ENCODE results near the gene ZFP62. TPM values are rescaled to one million over a fixed set of nuclear protein-coding genes. Genes with fewer than 3 reads are reported as not detected.

ZFP62 gene
- total and polyA plus RNA-seq, 2 of the 8 experiments (the other 6 are each of a cell fraction or from before 2014, with no cell fraction given) = 9.3 to 38.5 TPM

- no peak overlapping the region for H3K27ac ChIP-seq (ENCODE audit: low read depth, low read length)
- H3K27me3 ChIP-seq (replicated peaks in 1 of 4; ENCODE audit: control insufficient read depth in 3 of 4, extremely low read depth in 1 of 4, insufficient read depth in 3 of 4, low read length in 3 of 4) = no peaks in the 10 kb centered on the region
- H3K4me2 ChIP-seq (ENCODE audit: insufficient read depth in 1 of 2, low read depth in 2 of 2, low read length in 2 of 2) = no peak overlapping the region
- no peaks in the 10 kb centered on the region for H3K79me1 ChIP-seq (ENCODE audit: low read depth, low read length)
- no peak for FAIRE-seq
- no peaks in the 10 kb centered on the region for H3K79me2 ChIP-seq (ENCODE audit: control insufficient read depth in 1 of 2, insufficient read depth in 2 of 2, low read length in 2 of 2)
- no peak overlapping the region for H2BK12ac ChIP-seq (ENCODE audit: low read depth, low read length)
- H2AK5ac ChIP-seq (ENCODE audit: low read depth, low read length) = no peak overlapping the region
- H3K23ac ChIP-seq (ENCODE audit: insufficient read length) = no peak overlapping the region
- H2BK120ac ChIP-seq (replicated peaks; ENCODE audit: low read depth, low read length) = no peak overlapping the region
- H3K18ac ChIP-seq (ENCODE audit: extremely low read depth, low read length) = no peak overlapping the region
- H4K91ac ChIP-seq (replicated peaks; ENCODE audit: insufficient read length, low read length) = no peak overlapping the region
- no peak overlapping the region for H2BK5ac ChIP-seq (ENCODE audit: low read depth, low read length)
- no peak overlapping the region for H2AFZ ChIP-seq (ENCODE audit: low read length)
- no peak for TF ChIP-seq ZNF274 (IDR thresholded peaks at IDR 0.05; ENCODE audit: borderline replicate concordance, extremely low read depth, low read length)
- TF ChIP-seq SP4 (IDR thresholded peaks at IDR 0.05; ENCODE audit: low read length) = no peak
- no peak for TF ChIP-seq TAF1 (IDR thresholded peaks at IDR 0.05; ENCODE audit: low read depth, low read length)
- ChIA-PET POLR2A (ENCODE audit: partially characterized antibody) (no interaction called here), CTCF (ENCODE audit: partially characterized antibody) (interaction anchor here (1.0 to 4.2 kb wide), 3 partner anchors 207 to 241 kb away, joined by 3 to 15 read pairs (median 3); no protein-coding TSS in a partner anchor)
- no peak overlapping the region for H3K56ac ChIP-seq (replicated peaks; ENCODE audit: insufficient read length, low read depth, low read length)
- peaks cover 0 to 8% (median 0%) of the 10 kb centered on the region in 4 experiments; a peak in 2 of 7 replicates for H3K4me1 ChIP-seq (replicated peaks in 1 of 4; ENCODE audit: control insufficient read depth in 3 of 4, insufficient read depth in 4 of 4, low read length in 3 of 4)
- no peak overlapping the region for H3K4ac ChIP-seq (replicated peaks; ENCODE audit: insufficient read length, low read depth, low read length)
- H4K20me1 ChIP-seq (replicated peaks in 1 of 2; ENCODE audit: control insufficient read depth in 1 of 2, insufficient read depth in 2 of 2, low read length in 2 of 2) = no peaks in the 10 kb centered on the region
- no peak overlapping the region for H4K5ac ChIP-seq (ENCODE audit: insufficient read length, low read depth, low read length)
- H3K23me2 ChIP-seq (ENCODE audit: low read depth, low read length) = no peaks in the 10 kb centered on the region; the same call in 1 of the 2 replicates
- no peak for DNase-seq (ENCODE audit: low read depth in 1 of 2, low spot score in 2 of 2)
- no peaks in the 10 kb centered on the region for H3K9me3 ChIP-seq (ENCODE audit: insufficient read depth in 2 of 2, low read depth in 1 of 2, low read length in 1 of 2)
- 78% methylated on average over 5 of the region's 5 CpGs; no CpG with 5 or more reads in 1 of the 2 experiments for WGBS, 2 experiments (ENCODE audit: extremely low coverage in 1 of 2, insufficient coverage in 1 of 2, insufficient read length in 1 of 2, insufficient replicate concordance in 2 of 2, low coverage in 1 of 2, low lambda C conversion rate in 2 of 2, missing lambda C conversion rate in 1 of 2)
- H2BK20ac ChIP-seq (ENCODE audit: low read length) = no peak overlapping the region
- no peak overlapping the region for H3K14ac ChIP-seq (ENCODE audit: insufficient read length)
- H3K36me3 ChIP-seq (ENCODE audit: control insufficient read depth in 2 of 4, insufficient read depth in 4 of 4, low read length in 3 of 4) = no peaks in the 10 kb centered on the region
- H2BK15ac ChIP-seq (ENCODE audit: low read length) = no peak overlapping the region
- H3K4me3 ChIP-seq (ENCODE audit: extremely low read depth in 1 of 4, insufficient read depth in 2 of 4, low read depth in 3 of 4, low read length in 4 of 4) = no peak overlapping the region
- no peak overlapping the region for H4K8ac ChIP-seq (ENCODE audit: extremely low read depth, insufficient read depth, low read length)
- no peak overlapping the region for H3K9ac ChIP-seq (replicated peaks in 1 of 4; ENCODE audit: extremely low read depth in 1 of 4, low read depth in 3 of 4, low read length in 3 of 4)
Observed at GRCh38 chr5:180865981-180866695, 5.1 kb upstream of the ZFP62 start.

Data from H1 (cell line).